HUES6 (cell line): ENCODE results near the gene PSMD11.
"Not testable (repeated sequence)": the region's sequence is repeated elsewhere in the genome, so short reads cannot be mapped to it uniquely, and the experiment has no call there.

ENCODE experiments used
- H3K27ac ChIP-seq: 2 replicates; pipeline ENCODE4 v1.7.0; 2013; ENCODE audit warnings: low read depth, mild to moderate bottlenecking, low read length, inconsistent platforms
- H3K27me3 ChIP-seq: 2 replicates; pipeline ENCODE4 v1.6.1; 2013; ENCODE audit warnings: low read length; ENCODE audit not compliant: control insufficient read depth, insufficient read depth
- H3K36me3 ChIP-seq: 2 replicates; pipeline ENCODE4 v1.6.1; 2013; ENCODE audit warnings: low read length; ENCODE audit not compliant: control insufficient read depth, insufficient read depth
- H3K4me1 ChIP-seq: 2 replicates; pipeline ENCODE4 v1.6.1; 2013; ENCODE audit warnings: low read length; ENCODE audit not compliant: control insufficient read depth, insufficient read depth
- H3K4me3 ChIP-seq: 2 replicates; pipeline ENCODE4 v1.5.1; 2013; ENCODE audit warnings: low read depth, low read length
- H3K9ac ChIP-seq: one replicate; pipeline ENCODE4 v1.6.1; 2013; ENCODE audit warnings: mild to moderate bottlenecking, low read length
- H3K9me3 ChIP-seq: 2 replicates; pipeline ENCODE4 v1.6.1; 2013; ENCODE audit warnings: low read depth, low read length; ENCODE audit not compliant: control insufficient read depth, insufficient read depth

The PSMD11 gene

DNA sequence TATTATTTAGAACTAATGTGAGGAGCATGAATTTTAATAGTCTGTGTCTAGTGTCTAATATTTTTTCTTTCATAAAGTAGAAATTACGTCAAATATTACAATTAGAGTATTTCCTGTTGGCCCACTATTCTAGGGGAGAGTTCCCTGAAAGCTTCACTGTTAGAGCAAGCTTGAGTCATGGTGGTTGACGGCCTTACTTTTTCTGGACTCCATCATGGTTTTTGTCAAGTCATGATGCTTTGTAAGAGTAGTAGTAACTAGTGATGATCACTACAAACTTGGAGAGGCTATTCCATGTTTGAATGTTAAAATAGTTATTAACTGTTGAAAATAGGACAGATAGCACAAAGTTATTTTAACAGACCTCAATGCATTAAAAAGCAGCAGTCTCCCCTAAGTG is 1.7 kb downstream of the PSMD11 start:
- H3K4me3 ChIP-seq: peak overlapping the region; percentile 94

DNA sequence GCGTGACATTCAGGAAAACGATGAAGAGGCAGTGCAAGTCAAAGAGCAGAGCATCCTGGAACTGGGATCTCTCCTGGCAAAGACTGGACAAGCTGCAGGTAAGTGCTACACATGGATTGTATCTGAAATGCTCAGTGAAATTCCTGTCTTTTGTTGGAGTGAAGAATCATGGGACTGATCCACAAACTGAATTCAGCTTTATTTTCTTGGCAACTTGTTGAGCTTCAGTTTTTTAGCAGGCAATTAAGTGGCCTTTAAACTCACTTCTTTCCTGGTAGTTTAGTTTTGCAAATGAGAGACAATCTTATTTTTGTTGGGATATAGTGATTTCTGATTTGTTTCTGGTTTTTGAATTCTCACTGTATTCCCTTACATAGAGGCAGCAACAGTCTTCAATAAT is 2.6 kb downstream of the PSMD11 start:
- H3K9me3 ChIP-seq: peaks cover 5% of the 10 kb centered on the region; the same call in 1 of the 2 replicates
- no peak overlapping the region for H3K27ac ChIP-seq
- peaks cover 55% of the 10 kb centered on the region for H3K36me3 ChIP-seq
- H3K9ac ChIP-seq: no peak overlapping the region
- H3K4me3 ChIP-seq: no peak overlapping the region
- peaks cover 16% of the 10 kb centered on the region for H3K27me3 ChIP-seq
- peaks cover 7% of the 10 kb centered on the region; the same call in 1 of the 2 replicates for H3K4me1 ChIP-seq

More for the DNA sequence above, 1.7 kb downstream of the PSMD11 start:
- Histone ChIP-seq H3K36me3 (peaks cover 45% of the 10 kb centered on the region), H3K9me3 (peaks cover 5% of the 10 kb centered on the region; the same call in 1 of the 2 replicates), H3K27me3 (peaks cover 17% of the 10 kb centered on the region), H3K4me1 (peaks cover 7% of the 10 kb centered on the region; the same call in 1 of the 2 replicates), H3K27ac (0 out of 2 replicates have a peak overlapping the region, but pooled peaks have one; percentile 11), H3K9ac (peak overlapping the region; percentile 94)

DNA sequence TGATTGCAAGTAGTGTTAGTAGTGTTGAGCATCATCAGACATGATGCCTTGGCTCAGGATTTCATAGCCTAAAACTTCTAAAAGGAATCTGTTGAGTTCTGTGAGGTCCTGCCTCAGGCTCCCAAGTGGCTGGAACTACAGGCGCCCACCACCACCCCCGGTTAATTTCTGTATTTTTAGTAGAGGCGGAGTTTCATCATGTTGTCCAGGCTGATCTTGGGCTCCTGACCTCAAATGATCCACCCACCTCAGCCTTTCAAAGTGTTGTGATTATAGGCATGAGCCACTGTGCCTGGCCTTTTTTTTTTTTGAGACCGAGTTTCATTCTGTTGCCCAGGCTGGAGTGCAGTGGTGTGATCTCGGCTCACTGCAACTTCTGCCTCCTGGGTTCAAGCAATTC is 5.7 kb downstream of the PSMD11 start:
- no peak overlapping the region for H3K9ac ChIP-seq
- no peaks in the 10 kb centered on the region for H3K27me3 ChIP-seq
- no peaks in the 10 kb centered on the region for H3K9me3 ChIP-seq
- no peak overlapping the region for H3K4me3 ChIP-seq
- peaks cover 85% of the 10 kb centered on the region for H3K36me3 ChIP-seq
- H3K4me1 ChIP-seq: peaks cover 7% of the 10 kb centered on the region; the same call in 1 of the 2 replicates
- no peak overlapping the region for H3K27ac ChIP-seq

- H3K27ac ChIP-seq, H3K9me3 ChIP-seq, H3K4me1 ChIP-seq, H3K4me3 ChIP-seq, H3K9ac ChIP-seq, H3K27me3 ChIP-seq: not testable (repeated sequence)
- H3K36me3 ChIP-seq: peaks cover 89% of the 10 kb centered on the region
Observed at GRCh38 chr17:32450379-32450778, 6.1 kb downstream of the PSMD11 start.

DNA sequence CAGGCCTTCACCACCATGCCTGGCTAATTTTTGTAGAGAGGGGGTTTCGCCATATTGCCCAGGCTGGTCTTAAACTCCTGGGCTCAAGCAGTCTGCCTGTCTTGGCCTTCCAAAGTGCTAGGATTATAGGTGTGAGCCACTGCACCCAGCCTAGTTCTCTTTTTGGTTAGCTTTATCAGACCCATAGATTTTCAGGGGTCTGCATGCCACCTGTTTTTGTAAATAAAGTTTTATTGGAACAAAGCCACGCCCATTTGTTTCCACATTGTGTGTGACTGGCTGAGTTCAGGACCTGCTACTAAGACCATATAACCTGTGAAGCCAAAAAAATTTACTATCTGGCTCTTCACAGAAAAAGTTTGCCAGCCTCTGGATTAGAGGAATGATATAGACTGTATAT is 7.6 kb downstream of the PSMD11 start:
- no peaks in the 10 kb centered on the region for H3K27me3 ChIP-seq
- no peak overlapping the region for H3K27ac ChIP-seq
- no peaks in the 10 kb centered on the region for H3K9me3 ChIP-seq
- no peak overlapping the region for H3K4me3 ChIP-seq
- H3K9ac ChIP-seq: no peak overlapping the region
- peaks cover 92% of the 10 kb centered on the region for H3K36me3 ChIP-seq
- no peaks in the 10 kb centered on the region for H3K4me1 ChIP-seq

- Histone ChIP-seq H3K4me1 (no peaks in the 10 kb centered on the region), H3K36me3 (peaks cover 92% of the 10 kb centered on the region)
Observed at GRCh38 chr17:32452281-32452680, 8.0 kb downstream of the PSMD11 start.

GRCh38 chr17:32453370-32453769 is 9.1 kb downstream of the PSMD11 start:
- H3K9ac ChIP-seq: no peak overlapping the region
- H3K9me3 ChIP-seq: no peaks in the 10 kb centered on the region
- no peak overlapping the region for H3K27ac ChIP-seq
- no peaks in the 10 kb centered on the region for H3K4me1 ChIP-seq
- no peaks in the 10 kb centered on the region for H3K27me3 ChIP-seq
- peaks cover 91% of the 10 kb centered on the region for H3K36me3 ChIP-seq
- H3K4me3 ChIP-seq: no peak overlapping the region

More at GRCh38 chr17:32452281-32452680, 8.0 kb downstream of the PSMD11 start:
- H3K4me3 ChIP-seq: no peak overlapping the region
- no peak overlapping the region for H3K9ac ChIP-seq
- no peak overlapping the region for H3K27ac ChIP-seq
- no peaks in the 10 kb centered on the region for H3K27me3 ChIP-seq
- no peaks in the 10 kb centered on the region for H3K9me3 ChIP-seq

DNA sequence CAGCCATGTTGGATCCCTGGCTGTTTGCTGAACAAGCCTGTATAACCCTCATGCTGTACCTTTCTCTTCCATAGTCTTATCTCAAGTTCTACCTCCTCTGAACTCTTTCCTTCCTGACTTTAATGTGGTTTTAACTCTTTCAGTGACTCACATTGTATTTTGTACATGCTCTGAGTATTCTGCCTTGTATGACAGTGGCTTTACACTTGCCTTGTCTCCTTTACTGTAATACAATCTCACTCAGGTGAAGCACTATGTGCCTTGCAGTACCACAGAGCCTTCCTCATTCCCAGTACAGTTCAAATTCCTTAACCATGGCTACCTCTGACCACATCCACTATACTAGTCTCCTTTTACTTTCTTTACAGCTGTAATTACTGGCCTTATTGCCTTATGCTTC is 14.1 kb downstream of the PSMD11 start:
- no peaks in the 10 kb centered on the region for H3K9me3 ChIP-seq
- no peak overlapping the region for H3K4me3 ChIP-seq
- no peak overlapping the region for H3K27ac ChIP-seq
- no peak overlapping the region for H3K9ac ChIP-seq
- no peaks in the 10 kb centered on the region for H3K27me3 ChIP-seq
- H3K36me3 ChIP-seq: peaks cover 82% of the 10 kb centered on the region
- H3K4me1 ChIP-seq: no peaks in the 10 kb centered on the region

- Histone ChIP-seq H3K9ac (no peak overlapping the region), H3K36me3 (peaks cover 80% of the 10 kb centered on the region), H3K27me3 (no peaks in the 10 kb centered on the region), H3K4me1 (no peaks in the 10 kb centered on the region), H3K27ac (no peak overlapping the region), H3K4me3 (no peak overlapping the region), H3K9me3 (no peaks in the 10 kb centered on the region)
Observed at GRCh38 chr17:32460054-32460453, 15.7 kb downstream of the PSMD11 start.

- Histone ChIP-seq H3K9ac (no peak overlapping the region), H3K4me1 (no peaks in the 10 kb centered on the region), H3K27ac (no peak overlapping the region), H3K4me3 (no peak overlapping the region), H3K9me3 (no peaks in the 10 kb centered on the region), H3K36me3 (peaks cover 83% of the 10 kb centered on the region), H3K27me3 (no peaks in the 10 kb centered on the region)
Observed at GRCh38 chr17:32461498-32461852, 17.2 kb downstream of the PSMD11 start.

DNA sequence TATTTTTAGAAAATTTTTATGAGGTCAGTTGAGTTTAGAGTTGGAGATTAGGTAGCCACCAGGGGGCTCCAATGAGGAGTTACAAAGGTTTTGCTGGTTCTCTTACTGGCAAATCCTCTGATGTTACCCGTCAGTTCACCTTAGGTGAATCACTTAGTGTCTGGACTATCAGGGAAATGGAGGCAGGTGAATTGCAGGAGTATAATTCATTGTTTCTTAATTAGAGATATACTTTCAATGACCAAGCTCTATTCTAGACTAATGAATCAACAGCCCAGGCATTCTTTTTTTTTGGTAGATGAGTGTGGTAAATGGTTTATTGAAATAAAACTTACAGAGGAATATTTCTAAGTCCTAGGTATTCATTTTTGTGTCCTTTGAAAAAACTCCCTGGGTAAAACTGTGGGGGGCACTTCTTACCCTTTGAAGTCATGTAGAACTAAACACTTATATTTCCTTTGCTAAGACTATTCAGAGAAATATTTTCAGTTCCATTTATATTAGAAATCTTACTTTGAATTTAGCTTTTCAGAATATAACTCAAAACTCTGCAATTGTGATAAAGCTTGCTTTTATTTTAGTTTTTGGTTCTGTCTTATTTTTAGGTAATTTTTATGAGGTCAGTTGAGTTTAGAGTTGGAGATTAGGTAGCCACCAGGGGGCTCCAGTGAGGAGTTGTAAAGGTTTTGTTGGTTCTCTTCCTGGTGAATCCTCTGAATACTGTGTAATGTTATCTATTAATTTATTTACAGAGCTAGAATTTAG is 17.7 kb downstream of the PSMD11 start:
- no peaks in the 10 kb centered on the region for H3K9me3 ChIP-seq
- no peak overlapping the region for H3K27ac ChIP-seq
- H3K9ac ChIP-seq: no peak overlapping the region
- H3K36me3 ChIP-seq: peaks cover 84% of the 10 kb centered on the region
- H3K4me1 ChIP-seq: no peaks in the 10 kb centered on the region
- H3K27me3 ChIP-seq: no peaks in the 10 kb centered on the region
- no peak overlapping the region for H3K4me3 ChIP-seq
